ENCODE results near the gene MT1A.

Gene MT1A

GRCh38 chr16:56637814-56638750 lies at the start of gene MT1A:
Gene MT1A (plus strand): TSS chr16:56638666. CDS start chr16:56638739, 73 bp downstream.
- no peak for DNase-seq

GRCh38 chr16:56588781-56589140 lies 49.7 kb upstream of the MT1A start:
- peak; percentile 24 for DNase-seq

GRCh38 chr16:56589141-56590039 lies 49.1 kb upstream of the MT1A start, which contains the start of gene MT3:
Gene MT3 (plus strand): TSS chr16:56589528. CDS start chr16:56589591, 63 bp downstream.
- peak; percentile 54 for DNase-seq

DNA sequence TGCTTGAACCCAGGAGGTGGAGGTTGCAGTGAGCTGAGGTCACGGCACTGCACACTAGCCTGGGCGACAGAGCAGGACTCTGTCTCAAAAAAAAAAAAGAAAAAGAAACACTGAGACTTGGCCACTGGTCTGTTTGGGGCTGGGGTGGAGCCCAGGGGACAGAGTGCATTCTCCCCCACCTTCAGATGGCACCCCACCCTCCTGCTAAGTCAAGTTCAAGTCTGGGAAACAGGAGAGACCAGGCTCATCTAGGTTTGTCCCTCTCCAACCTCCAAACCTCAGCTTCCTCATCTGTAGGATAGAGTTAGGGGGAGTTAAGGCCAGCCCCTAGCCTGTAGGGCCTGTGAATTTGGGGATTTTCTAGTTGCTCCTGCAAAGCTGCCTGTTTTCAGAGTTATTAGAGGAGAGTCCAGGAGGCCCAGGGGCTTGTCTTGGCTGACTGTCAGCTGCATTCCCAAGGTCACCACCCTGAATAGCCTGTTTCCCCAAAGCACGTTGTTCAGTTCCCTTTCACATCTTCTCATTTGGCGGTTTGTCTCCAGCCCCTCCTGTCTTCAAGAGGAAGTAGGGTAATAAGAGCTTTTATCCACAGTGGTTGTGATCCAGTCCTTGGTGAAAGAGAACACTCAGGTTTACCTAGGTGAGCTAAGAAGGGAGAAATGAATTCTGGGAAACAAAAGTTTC lies 46.9 kb upstream of the MT1A start:
- DNase-seq = peak; percentile 14

DNA sequence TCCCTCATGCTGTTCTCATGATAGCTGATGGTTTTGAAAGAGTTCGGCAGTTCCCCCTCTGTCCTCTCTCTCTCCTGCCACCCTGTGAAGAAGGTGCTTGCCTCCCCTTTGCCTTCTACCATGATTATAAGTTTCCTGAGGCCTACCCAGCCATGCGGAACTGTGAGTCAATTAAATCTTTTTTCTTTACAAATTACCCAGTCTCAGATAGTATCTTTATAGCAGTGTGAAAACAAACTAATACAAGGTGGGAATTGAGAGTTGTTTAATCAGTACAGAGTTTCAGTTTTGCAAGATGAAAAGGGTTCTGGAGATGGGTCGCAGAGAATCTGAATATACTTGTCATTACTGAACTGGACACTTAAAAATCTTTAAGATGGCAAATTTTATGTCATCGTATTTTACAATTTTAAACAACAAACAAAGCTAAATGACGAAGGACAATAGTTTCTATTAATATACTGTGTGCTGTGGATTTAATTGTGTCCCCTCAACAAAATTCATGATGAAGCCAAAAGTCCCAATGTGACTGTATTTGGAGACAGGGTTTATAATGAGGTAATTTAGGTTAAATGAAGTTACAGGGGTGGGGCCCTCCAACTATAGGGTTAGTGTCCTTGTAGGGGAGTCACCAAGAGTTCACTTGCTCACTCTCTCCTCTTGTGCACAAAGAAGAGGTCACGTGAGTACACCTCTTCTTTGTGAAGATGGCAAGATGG lies 44.7 kb upstream of the MT1A start:
- DNase-seq = peak; percentile 15

GRCh38 chr16:56594292-56594619 lies 44.2 kb upstream of the MT1A start:
- no peak for DNase-seq

- peak; percentile 45 for DNase-seq
These were observed 38.0 kb upstream of the MT1A start for GRCh38 chr16:56600398-56600999.

GRCh38 chr16:56601325-56601724 lies 37.1 kb upstream of the MT1A start:
- DNase-seq = peak; percentile 12

GRCh38 chr16:56603589-56603988 lies 34.9 kb upstream of the MT1A start:
- DNase-seq = no peak

GRCh38 chr16:56604966-56605365 lies 33.5 kb upstream of the MT1A start:
- DNase-seq = no peak

DNA sequence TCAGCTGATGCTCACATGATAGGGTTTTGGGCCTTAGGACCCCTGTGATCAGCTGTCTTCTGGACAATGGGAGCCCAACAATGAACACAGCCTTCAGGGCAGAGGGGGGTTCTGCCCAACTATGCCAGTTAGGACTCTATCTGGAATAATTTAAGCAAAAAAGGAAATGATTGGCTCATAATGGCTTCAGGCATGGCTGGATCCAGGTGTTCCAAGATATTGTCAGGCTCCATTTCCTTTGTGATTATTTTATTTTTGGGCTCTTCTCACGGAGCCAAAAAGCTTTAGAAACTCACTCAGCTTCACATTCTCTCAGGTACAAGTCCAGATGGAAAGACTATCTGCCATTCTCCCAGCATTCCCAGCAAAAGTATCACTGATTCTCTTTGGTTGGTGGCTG lies 33.0 kb upstream of the MT1A start:
- DNase-seq = no peak

DNA sequence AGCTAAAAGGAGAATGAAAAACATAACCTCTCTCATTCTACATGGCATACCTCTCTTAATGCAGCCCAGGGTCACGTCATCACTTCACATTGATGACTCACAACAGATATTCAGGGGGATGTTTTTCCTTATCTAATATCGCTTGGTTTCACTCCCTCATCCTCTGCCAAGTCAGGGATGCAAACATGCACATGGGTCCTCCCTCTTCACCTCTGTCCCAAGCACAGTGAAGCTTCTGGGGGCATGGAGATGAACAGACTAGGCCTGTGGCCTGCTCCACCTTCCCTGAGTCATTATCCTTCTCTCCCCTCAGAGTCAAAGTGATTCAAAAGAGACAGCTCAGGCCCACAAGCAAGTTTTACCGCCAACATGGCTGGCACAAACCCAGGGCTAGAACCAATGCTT lies 32.4 kb upstream of the MT1A start:
- DNase-seq = no peak

GRCh38 chr16:56606476-56607108 lies 31.9 kb upstream of the MT1A start:
- DNase-seq = no peak

DNA sequence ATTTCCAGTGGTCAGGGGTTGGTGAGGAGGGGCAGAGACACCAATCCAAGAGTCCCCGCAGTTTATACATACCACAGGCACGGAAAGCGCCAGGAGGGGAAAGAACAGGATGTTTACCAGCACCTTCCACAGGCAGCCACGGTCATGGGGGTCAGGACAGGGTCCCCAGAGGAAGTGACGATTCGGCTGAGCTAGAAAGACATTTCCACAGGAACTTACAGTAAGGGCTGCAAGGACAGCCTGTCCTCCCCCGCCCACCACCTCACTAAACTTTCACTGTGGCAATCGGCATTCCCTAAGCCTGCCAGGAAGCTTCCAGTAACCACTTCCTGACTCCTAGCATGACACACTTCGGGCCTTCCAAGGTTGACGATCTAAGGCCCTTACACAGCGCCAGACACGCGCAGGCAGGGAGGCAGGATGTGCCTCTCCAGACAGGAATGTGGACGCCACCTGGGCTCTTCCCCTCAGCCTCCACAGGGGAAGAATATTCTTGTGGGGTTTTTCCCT lies 31.3 kb upstream of the MT1A start:
- peak; percentile 34 for DNase-seq

DNA sequence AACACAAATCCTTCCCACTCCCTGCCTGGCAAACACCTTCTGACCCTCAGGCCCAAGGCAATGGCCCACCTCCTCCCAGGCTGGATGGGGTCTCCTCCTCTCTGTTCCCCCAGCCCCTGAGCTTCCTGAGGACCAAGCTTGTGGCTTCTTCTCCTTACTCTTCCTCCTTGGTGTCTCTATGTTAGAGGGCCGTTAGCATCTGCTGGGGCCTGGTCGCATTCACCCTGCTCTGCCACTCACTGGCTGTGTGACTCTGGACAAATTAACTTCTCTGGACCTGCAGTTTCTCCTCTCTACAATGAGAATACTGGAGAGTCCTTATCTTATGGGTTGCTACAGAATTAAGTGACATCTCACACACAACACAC lies 30.8 kb upstream of the MT1A start:
- DNase-seq = no peak

DNA sequence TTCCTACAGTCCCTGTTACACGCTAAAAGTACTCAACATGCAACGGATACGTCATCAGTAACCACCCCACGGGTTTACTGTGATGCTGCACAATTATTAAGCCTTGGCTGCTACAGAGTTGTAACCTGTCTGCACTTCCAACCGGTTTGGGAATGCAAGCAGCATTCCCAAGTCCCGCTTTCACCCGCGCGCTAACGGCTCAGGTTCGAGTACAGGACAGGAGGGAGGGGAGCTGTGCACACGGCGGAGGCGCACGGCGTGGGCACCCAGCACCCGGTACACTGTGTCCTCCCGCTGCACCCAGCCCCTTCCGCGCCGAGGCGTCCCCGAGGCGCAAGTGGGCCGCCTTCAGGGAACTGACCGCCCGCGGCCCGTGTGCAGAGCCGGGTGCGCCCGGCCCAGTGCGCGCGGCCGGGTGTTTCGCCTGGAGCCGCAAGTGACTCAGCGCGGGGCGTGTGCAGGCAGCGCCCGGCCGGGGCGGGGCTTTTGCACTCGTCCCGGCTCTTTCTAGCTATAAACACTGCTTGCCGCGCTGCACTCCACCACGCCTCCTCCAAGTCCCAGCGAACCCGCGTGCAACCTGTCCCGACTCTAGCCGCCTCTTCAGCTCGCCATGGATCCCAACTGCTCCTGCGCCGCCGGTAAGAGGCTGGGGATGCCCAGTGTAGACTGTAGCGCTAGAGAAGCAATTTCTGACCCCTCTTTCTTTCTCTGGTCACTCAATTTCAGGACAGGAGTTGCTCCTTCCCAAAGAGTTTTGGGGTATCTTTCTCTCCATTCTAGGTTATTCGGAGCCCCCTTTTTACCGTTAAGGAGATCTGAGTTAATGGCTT lies 30.2 kb upstream of the MT1A start, which contains the start of gene MT2A:
MT2A (plus strand) TSS at position 542 of the 833 bp plus-strand sequence; CDS start at position 614, 72 bp downstream.
- DNase-seq = peak; percentile 94

DNA sequence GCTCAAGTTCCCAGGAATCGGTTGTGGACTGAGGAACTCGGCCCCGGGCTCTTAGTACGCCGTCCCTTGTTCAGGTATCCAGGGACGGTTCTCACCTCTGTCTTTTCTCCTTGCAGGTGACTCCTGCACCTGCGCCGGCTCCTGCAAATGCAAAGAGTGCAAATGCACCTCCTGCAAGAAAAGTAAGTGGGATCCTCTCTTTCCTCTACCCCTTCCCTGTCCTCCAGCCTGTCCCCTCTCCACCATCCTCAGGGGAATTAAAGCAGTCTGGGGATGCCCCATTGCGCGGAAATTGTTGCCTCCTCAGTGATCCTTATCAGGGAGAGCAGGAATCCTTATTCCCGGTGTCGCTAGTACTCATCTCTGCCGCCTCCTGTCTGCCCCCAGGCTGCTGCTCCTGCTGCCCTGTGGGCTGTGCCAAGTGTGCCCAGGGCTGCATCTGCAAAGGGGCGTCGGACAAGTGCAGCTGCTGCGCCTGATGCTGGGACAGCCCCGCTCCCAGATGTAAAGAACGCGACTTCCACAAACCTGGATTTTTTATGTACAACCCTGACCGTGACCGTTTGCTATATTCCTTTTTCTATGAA lies 29.5 kb upstream of the MT1A start:
- peak; percentile 51 for DNase-seq

DNA sequence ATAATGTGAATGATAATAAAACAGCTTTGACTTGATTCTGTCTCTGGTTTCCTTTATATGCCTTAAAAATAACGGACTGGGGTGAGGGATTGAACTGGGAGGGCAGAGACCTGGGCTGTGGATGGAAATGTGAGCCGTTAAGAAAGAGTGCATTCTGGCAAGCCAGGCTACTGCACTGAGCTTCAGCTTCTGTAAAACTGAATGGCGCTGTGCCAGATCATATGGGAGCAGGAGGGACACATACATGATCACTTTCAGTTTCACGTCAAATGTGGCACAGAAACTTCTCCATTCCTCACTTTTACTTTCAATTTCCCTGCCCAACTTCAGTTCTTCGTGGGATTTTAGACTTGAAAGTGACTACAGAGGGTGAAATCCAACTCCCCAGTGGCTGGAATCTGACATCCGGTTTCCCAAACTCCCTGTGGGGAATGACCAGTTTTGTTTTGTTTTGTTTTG lies 29.0 kb upstream of the MT1A start:
- peak; percentile 82 for DNase-seq

- DNase-seq = peak; percentile 86
These were observed 28.4 kb upstream of the MT1A start for GRCh38 chr16:56610017-56610608.

All from stimulated activated CD8-positive, alpha-beta memory T cell treated with anti-CD3 and anti-CD28 coated beads, Interleukin-4, amount 100 ng/mL, for 48 hours (primary cell).